ENCODE measurements around the gene CDHR2.
A peak's percentile ranks its signal among the peaks of the same experiment; 100 is the strongest.
"Not testable (repeated sequence)": the region's sequence is repeated elsewhere in the genome, so short reads cannot be mapped to it uniquely, and the experiment has no call there.

Gene CDHR2

DNA sequence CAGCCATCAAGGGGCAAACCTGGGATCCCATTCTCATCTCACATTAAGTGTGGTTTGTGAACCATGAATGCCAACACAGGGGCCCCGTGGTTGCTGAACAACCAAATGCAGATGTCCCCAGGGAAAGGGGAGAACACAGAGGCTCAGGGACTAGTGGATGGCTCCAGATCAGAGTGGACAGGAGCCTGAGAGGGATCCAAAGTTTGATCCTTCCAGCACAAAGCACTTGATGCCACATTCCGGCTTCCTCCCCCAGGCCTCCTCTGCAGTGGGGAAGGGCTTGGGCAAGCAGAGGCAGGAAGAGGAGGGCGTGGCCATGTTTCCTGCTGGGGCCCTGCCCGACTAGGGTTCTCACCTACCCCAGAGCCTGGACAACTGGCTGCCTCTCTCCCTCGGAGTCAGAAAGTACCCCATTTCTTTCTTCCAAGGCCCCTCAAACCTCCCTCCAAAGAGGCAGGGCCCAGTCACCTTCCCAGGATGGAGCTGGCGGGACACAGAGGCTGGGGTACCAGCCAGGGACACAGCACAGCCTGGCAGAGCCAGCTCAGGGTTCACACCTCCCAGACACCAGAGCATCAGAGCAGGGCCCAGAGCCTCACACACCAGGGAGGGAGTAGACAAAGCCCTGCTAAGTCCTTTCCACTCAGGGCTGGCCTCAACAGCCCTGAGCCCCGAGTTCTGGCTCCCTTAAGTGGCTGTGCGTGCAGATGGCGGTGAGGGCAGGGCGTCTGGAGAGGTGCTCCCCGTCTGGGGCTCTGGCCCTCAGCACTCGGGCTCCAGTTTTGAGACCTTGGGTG lies 7.6 kb upstream of the CDHR2 start:
- peak; percentile 58 to 61 for DNase-seq

DNA sequence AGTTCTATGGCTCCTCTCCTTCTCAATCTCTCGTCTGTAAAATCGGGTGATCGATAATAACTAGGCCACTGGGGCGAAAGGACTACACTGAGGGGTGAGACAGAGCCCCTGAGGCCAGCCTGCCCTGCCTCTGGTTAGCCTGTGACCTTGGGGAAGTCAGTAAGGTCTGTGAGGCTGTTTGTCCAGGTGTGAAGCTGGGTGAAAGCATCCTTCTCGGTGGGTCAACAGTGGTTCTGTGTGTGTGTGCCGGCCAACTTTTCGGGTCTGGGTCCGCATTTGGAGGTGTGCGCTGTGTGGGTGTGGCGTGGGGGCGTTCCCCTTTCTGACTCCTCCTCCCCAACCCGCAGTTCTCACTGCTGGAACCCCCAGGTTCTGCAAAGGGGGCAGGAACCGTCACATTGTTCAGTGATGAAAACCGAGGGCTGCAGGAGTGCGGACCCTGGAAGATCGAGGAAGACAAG lies 7.0 kb upstream of the CDHR2 start:
- DNase-seq: no peak

DNA sequence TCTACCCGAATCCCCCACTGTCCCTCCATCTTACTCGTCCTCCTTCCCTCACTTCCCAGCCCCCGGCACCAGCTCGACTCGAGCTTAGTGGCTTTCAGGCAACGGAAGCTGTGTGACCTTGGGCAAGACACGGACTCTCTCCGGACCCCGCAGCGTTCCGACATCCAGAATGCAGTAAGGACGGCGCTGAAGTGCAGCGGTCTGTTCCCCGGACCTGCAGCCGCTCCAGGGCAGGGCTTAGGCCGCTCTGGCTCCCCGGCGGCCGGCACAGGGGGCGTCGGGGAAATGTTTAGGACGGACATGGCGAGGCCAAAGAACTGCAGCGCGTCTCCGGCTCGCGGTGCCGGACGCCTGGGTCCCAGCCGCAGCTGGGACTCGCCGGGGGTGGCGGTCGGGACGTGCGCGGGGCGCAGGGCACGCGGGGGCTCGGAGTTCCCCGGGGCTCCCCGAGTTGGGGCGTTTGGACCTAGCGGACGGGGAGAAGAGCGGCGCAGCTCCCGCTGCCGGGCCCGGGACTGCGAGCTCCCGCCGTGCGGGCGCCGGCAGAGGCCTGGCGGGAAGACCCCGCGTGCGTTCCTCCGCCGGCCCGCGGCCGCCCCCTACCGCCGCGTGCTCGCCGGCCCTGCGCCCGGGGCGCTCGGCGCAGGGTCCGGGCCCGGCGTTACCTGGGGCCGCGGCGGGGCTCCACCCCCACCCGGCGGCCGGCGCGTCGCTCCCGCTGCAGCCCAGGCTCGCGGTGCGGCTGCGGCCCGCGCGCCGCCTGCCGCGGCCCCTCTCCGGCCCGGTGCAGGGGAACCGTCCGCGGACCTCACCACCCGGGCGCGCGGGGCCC lies 6.3 kb upstream of the CDHR2 start:
- DNase-seq: peak in 1 of 2 donors; percentile 22

DNA sequence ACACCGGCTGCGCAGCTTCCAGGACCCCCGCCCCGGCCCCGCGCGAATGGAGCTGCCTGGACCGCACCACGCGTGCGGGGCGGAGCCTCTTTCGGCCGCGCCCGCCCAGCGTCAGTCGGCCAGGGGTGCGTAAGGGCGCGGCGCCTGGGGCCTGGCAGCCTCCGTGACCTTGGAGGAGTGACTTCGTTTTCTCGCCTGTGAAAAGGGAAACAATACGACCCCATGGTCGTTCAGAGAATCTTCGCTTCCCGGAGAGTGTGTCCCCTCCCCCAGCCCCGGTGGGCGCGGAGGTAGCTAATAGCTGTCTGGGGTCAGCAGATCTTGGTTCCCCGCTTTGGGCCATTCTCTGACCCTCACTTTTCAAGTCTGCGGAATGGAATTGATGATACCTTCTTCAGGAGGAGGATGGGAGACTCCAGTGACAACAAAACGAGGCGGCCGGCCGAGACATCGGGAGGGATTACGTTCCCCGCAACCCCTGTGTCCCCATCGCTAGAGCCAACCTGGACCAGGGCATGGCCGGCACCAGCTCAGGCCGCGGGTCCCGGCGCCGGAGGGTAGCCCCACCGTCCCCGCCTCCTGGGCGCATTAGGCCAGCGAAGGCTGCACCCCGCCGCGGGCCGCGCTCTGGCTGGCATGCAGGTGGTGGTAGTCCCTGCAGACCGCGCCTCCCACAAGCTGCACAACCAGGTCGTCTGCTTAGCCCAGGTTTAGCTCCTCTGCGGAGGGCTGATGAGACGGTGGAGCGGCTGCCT lies 5.5 kb upstream of the CDHR2 start:
- peak; percentile 67 to 84 for DNase-seq

DNA sequence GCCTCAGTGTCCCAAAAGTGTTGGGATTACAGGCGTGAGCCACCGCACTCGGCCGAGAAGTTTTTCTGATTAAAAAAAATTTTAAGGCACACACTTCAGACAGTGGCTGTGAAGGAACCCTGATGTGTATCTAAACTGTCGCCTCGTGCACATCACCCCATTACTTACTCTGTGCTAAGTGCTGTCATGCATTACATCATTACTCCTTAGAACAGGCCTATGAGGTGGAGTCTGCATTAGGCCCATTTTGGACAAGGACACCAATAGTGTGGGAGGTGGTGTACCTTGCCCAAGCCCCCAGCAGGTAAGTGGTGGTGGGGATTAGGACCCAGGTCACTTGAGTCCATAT lies 3.8 kb upstream of the CDHR2 start:
- DNase-seq: no peak

DNA sequence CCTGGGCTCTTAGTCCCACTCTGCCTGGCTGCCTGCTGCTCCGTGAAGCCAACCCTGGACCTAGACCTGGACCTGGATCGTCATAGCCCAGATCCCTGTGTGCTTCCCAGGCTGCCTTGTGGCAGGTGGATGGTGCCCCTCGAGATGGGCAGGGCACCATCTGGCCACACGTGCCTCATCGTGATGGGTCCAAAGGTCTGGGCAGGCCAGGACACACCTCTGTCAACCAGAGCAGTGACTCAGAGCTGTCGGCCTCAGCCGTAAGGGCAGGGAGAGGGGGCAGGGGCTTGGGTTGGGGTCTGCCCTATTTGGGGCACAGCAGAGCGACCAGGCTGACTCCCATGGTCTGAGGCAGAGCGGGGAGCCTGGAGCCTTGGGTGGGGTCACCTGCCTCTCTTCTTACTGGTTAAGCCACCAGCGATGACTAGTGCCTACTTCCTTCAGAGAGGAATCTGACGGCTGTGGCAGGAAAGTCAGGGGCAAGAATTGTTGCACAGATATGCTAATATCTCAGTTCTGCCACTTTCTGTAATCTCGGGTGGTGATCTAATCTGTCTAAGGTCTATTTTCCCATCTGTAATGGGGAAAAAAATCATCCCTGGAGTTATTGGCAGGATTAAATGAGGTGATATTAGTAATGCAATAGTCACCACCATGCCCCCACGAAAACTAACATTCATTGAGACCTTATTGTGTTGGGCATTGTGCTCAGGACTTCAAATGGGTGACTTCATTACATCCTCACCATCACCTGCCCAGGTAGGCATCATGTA lies 3.2 kb upstream of the CDHR2 start:
- no peak for DNase-seq

DNA sequence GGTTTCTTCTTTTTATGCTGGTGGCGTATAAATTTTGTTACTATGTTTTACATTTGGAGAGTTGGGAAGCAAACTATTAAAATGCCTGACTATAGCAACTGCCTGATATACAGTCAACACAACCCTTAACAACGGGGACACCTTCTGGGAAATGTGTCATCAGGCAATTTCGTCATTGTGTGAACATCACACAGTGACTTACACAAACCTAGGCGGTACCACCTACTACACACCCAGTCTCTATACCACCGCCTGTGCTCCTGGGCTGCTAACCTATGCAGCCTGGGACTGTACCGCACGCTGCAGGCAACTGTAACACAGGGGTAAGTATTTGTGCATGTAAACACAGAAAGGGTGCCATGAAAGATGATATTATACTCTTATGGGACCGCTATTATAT lies 1.3 kb upstream of the CDHR2 start:
- DNase-seq: peak; percentile 37 to 38

DNA sequence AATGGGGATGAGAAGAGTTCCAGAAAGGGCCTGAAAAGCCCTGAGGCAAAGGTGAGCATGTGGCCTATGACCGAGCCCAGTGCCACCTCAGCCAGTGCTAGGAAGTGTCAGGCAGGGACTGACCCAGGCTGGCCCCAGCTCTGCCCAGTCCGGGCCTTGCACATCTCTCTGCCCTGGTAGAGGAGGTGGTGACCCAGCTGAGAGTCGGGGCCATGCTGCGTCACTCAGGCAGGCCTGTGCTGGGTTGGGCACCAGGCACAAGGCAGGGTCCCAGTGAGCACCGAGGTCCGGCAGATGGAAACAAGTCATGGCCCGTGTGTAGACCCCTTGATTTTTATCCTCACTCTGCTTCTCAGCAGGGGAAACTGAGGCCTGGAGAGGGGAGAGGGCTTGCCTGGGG lies 729 bp downstream of the CDHR2 start:
- no peak for DNase-seq

DNA sequence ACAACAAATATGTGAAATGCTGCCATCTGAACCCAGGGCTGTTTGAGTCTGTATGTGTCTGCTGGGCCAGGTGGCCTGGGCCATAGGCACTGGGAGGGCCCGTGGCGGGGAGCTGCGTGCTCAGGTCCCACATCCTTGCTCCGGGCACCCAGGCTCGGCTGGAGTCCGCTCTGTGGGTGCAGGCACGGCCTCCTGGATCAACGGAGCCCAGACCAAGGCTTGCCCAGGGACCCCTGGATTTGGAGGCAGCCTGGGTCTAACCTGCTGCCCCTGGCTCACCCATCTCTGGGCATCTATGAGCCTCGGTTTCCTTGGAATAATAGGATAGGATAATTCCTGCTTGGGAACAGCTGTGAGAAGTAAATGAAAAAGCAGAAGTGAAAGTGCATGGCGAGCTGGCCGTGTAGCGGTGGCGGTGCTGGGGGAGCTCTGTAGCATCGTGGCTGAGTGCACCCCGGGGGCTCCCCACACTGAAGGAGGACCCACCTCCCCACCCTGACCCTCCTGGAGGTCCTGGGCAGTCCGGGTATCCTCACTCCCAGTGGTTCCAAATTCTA lies 1.2 kb downstream of the CDHR2 start:
- peak; percentile 17 to 24 for DNase-seq

DNA sequence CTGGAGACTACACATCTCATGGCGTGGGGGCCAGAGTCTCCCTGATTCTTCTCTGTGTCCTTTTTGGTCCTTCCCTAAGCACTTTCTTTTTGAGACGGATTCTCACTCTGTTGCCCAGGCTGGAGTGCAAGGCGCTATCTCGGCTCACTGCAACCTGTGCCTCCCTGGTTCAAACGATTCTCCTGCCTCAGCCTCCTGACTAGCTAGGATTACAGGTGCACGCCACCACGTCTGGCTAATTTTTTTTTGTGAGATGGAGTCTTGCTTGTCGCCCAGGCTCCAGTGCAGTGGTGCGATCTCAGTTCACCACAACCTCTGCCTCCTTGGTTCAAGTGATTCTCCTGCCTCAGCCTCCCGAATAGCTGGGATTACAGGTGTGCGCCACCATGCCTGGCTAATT lies 1.8 kb downstream of the CDHR2 start:
- not testable (repeated sequence) for DNase-seq

DNA sequence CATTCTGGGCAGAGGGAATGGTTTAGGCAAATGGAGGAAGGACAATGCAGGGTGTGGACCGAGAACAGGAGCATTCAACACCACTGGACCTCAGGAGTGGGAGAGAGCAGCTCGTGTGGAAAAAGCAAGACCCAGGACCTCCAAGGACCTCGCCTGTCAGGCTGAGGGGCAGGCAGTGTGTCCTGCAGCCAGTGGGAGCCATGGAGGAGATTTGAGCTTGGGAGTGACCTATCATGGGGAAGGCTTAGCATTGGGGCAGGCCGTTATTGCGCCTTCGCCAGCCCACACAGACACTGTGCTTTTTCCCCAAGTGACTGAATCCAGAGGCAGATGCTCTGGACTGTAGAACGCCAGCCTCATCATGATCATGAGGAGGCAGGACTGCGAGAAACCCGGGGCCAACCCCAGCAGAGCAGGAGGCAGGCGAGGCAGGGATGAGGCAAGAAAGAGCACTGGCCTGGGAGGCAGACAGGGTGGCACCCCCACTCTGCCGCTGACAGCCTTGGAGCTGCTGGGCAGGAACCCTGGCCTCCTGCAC lies 3.3 kb downstream of the CDHR2 start:
- no peak for DNase-seq

DNA sequence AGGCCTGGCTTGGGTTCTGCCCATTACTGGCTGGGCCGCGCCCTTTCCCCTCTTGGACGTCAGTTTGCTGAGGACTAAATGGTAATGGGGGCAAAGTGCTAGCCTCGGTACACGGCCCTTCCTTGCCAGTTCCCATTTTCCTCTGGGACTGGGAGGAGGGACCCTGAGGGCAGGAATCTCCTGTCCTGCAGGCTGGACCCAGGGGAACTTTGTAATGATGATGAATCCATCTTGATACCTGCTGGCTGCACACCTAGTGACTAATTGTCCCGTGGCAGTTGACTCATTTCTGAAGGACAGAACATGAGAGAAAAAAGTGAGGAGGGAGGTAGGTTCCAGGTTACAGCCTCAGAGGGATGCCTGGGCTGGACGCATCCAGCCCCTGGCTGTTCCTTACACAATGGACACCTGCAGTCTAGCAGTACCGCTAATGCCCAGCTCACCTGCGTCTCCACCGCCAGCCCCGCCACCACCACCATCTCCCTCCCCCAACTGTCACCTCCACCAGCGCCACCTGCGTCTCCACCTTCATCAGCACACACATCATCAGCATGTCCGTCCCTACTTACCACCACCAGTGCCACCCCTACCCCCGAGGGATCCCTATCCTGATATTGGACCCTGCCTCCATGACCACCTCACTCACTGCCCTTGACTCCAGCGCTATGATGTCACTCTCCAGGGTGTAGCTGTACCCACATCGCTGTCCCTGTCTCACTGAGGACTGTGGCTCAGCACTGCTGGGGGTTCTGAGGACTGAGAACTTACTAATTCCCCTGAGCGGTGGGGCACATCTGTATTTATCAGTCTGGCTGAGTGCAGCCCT lies 4.3 kb downstream of the CDHR2 start:
- DNase-seq: no peak

DNA sequence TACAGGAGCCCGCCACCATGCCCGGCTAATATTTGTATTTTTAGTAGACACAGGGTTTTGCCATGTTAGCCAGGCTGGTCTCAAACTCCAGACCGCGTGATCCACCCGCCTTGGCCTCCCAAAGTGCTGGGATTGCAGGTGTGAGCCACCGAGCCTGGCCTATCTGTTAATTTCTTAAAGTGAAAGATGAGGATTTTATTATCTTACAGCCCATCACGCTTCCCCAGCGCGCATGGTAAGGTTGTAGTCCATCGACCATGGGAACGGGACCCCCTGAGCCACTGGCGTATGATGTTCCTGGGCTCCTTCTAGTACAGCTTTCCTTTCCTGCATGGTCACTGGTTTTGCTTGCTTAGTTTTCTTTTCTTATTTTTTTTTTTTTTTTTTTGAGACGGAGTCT lies 8.7 kb downstream of the CDHR2 start:
- no peak for DNase-seq

DNA sequence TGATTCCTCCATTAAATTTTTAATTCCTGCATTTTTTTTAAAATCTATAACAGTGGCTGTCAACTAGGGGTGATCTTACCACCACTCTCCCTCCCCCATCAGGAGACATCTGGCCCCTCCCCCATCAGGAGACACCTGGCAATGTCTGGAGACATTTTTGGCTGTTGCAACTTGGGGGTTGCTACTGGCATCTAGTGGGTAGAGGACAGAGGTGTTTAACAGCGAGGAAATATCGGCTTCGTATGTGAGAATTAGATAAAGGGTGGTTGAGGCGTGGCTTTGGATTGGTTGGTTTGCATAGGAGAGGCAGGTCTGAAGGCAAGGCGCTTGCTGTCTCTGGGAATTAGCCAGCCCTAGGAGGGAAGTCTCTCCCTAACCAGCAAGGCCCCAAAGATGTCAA lies 10.5 kb downstream of the CDHR2 start:
- no peak for DNase-seq

DNA sequence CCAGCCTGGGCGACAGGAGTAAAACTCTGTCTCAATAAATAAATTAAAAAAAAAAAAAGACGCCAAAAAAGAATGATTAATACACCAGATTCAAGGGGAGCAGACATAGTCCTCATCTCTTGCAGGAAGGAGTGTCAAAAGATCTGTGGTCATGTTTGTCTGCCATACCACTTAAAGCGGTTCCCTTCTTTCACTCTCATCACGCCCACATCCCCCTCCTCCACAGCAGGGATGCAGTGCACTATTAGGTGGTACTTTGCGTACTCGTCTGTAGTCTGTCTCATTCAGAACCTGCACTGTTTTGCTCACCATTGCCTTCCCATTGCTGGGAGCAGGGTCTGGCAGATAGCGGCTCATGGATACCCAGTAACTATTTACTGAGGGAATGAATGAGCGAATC lies 11.2 kb downstream of the CDHR2 start:
- DNase-seq: no peak

DNA sequence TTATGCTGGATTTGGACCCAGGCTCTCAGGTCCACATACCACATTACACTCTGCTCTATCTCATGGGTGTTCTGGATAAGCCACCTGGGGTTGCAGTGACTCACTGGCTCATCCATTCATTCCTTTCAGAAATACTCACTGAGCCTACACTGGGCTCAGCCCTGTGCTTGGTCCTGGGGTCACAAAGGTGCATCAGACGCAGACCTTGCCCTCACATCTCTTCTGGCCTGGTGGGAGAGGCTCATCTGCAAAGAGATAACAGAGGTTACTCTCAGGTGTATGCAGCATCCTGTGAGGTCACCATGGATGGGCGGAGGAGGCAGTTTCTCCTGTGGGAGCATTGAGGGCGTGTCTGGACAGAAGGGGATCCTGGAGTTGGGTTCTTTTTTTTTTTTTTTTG lies 12.1 kb downstream of the CDHR2 start:
- no peak for DNase-seq

DNA sequence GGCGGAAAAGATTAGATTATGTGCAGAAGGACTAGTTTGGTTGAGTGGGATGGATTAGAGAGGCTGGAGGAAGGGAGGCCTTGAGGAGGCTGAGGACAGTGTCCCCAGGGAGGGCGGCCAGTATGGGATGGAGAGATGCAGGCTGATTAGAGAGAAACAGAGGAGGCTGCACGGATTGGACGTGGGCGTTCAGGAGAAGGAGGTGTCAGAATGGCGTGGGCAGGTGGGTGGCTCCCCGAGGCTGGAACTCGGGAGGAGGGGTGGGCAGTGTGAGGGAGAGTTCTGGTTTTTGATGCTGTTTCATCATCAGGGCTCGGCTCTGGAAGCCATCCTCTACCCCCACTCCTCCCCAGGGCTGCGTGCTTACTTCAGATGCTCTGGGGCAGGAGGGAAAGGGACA lies 13.0 kb downstream of the CDHR2 start:
- DNase-seq: no peak

DNA sequence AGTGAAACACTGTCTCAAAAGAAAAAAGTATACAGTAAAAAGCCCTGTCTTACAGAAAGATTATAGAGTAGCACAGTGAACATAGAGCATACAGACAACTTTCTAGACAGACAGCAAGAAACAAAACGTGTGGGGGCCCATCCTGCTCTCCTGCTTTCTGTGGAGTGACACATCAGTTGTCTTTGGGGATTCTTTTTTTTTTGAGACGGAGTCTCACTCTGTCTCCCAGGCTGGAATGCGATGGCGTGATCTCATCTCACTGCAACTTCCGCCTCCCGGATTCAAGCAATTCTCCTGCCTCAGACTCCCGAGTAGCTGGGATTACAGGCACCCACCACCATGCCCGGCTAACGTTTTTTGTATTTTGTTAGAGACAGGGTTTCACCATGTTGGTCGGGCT lies 14.9 kb downstream of the CDHR2 start:
- DNase-seq: no peak

DNA sequence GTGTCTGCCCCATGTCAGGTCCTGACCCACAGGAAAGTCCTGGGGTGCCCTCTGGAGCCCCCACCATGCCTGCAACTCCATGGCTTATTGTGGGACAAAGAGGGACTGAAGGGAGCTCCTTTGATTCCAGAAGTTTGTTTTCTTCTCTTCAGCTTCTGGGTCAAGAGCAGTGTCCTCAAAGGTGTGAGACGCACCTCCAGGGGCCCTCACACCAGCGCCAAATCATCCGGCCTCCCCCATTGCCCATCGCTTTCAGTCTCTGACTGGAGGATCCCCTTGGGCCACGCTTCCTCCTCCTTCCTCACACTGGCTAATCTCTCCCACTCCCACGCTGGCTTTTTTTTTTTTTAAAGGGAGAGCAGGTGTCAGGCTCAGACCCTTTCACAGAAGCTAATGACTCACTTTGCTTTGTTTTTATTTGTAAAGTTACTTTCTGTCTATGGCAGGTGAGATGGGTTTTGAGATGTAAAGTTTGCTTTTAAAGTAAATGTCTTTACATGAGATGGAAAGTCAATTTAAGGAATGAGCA lies 16.7 kb downstream of the CDHR2 start:
- DNase-seq: no peak

DNA sequence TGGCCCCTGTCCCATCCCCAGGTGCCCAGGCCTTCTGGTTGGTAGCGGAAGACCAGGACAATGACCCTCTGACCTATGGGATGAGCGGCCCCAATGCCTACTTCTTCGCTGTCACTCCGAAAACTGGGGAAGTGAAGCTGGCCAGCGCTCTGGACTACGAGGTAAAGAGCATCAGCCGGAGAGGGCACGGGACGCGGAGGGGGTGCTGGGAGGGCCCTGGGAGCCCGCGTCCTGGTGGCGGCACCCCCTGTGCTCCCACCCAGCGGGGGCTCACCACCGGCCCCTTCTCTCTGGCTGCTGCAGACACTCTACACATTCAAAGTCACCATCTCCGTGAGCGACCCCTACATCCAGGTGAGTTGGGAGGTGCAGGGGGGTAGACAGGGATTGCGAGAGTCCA lies 19.5 kb downstream of the CDHR2 start:
- no peak for DNase-seq

DNA sequence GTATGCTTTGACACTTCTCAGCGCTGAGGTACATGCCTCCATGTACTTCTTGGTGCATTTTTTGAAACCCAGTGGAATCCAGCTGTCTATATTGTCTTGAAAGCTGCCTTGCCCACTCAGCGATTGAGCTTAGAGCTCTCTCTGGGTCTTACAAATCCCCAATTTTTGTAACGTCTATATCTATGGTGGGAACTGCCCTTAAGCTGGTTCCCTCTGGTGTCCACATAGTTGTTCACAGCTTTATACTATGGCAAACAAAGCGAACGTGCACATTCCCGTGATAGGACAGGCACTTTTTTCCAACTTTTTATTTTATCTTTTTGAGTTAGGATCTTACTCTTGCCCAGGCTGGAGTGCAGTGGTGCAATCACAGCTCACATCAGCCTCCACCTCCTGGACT lies 20.9 kb downstream of the CDHR2 start:
- peak in 1 of 2 donors; percentile 15 for DNase-seq

All from inflammatory macrophage (primary cell).